K562 (cell line): ENCODE measurements around the gene GREB1. TPM values are rescaled to one million over a fixed set of nuclear protein-coding genes. Genes with fewer than 3 reads are reported as not detected.

Source experiments
- ATAC-seq: fragments of 200-7000 bp; cut with Tn5 transposase; 3 replicates; pipeline ENCODE4 v1.9.1; 2020; ENCODE audit warnings: moderate library complexity
- BruUV-seq: library from RNA; stranded (reverse); fragments of 400-500 nt; replicated peaks from 2 replicates; lab custom pipeline; 2021; lab: Mats Ljungman, UMichigan
- CTCF ChIA-PET: fragments of 300-600 bp; formaldehyde crosslinking; extraction: SDS; loops from one replicate; lab custom pipeline; 2021; ENCODE audit warnings: low intra/inter-chr PET ratio; lab: Yijun Ruan, JAX
- POLR2A ChIA-PET: fragments of 300-600, 350-650 bp; sonication (Branson Sonifier 250); formaldehyde crosslinking; extraction: SDS; loops from one replicate; lab custom pipeline; 2021; ENCODE audit warnings: antibody characterized with exemption, inconsistent platforms; lab: Yijun Ruan, JAX
- DNase-seq, 4 experiments: peaks; one replicate each; pipeline versions ENCODE4 v3.0.0 to v3.0.0-alpha.2; 2011 to 2018; ENCODE audit warnings: low spot score in 3 of 4, mixed read lengths in 3 of 4; ENCODE audit errors: extremely low read depth in 1 of 4
- FAIRE-seq: peaks from 2 replicates; lab custom pipeline; 2011; peaks lifted over from hg19 to GRCh38; lab: Jason Lieb, UNC
- H2AFZ ChIP-seq: 2 replicates; pipeline ENCODE4 v1.6.0; 2011; ENCODE audit warnings: low read depth, low read length, control low read depth, inconsistent platforms
- H3K27ac ChIP-seq: fragments of 200-600 bp; 3 replicates; pipeline ENCODE4 v1.8.0; 2011; ENCODE audit warnings: low read depth, mild to moderate bottlenecking, control low read depth, inconsistent platforms, low read length, moderate library complexity, mixed read lengths; ENCODE audit errors: extremely low read depth
- H3K27me3 ChIP-seq, 2 experiments: fragments of 300-600 bp in 1 of 2; 2 replicates in 1 of 2; 3 replicates in 1 of 2; pipeline versions ENCODE4 v1.6.0 to v1.8.0; 2011; ENCODE audit warnings: inconsistent platforms in 2 of 2, low read length in 2 of 2, mild to moderate bottlenecking in 1 of 2, mixed read lengths in 1 of 2, moderate library complexity in 1 of 2; ENCODE audit not compliant: control insufficient read depth in 2 of 2, insufficient read depth in 2 of 2
- H3K36me3 ChIP-seq: fragments of 300-600 bp; 3 replicates; pipeline ENCODE4 v1.8.0; 2011; ENCODE audit warnings: mild to moderate bottlenecking, low read length, inconsistent platforms; ENCODE audit not compliant: control insufficient read depth, insufficient read depth
- H3K4me1 ChIP-seq, 2 experiments: fragments of 200-600 bp in 1 of 2; replicated peaks in 1 of 2; 2 replicates in 1 of 2; 3 replicates in 1 of 2; pipeline versions ENCODE4 v1.5.1 to v1.8.0; 2011; ENCODE audit warnings: inconsistent platforms in 2 of 2, low read length in 2 of 2, mild to moderate bottlenecking in 1 of 2, mixed read lengths in 1 of 2, moderate library complexity in 1 of 2; ENCODE audit not compliant: control insufficient read depth in 2 of 2, insufficient read depth in 2 of 2
- H3K4me2 ChIP-seq: 2 replicates; pipeline ENCODE4 v1.6.1; 2011; ENCODE audit warnings: low read length, control low read depth, inconsistent platforms, mixed read lengths; ENCODE audit not compliant: insufficient read depth
- H3K4me3 ChIP-seq: fragments of 200-600 bp; sonication (generic), shearing (Covaris generic); 2 replicates; pipeline ENCODE4 v1.5.1; 2016; ENCODE audit warnings: control low read depth, inconsistent platforms
- H3K79me2 ChIP-seq: fragments of 200-600 bp; 3 replicates; pipeline ENCODE4 v1.8.0; 2011; ENCODE audit warnings: low read length, inconsistent platforms; ENCODE audit not compliant: control insufficient read depth, insufficient read depth
- H3K9ac ChIP-seq, 2 experiments: 2 replicates each; pipeline versions ENCODE4 v1.6.0 to v1.6.1; 2011; ENCODE audit warnings: low read depth in 2 of 2, low read length in 2 of 2, control low read depth in 1 of 2, inconsistent platforms in 1 of 2, mild to moderate bottlenecking in 1 of 2, mixed read lengths in 1 of 2; ENCODE audit not compliant: insufficient read depth in 1 of 2
- H3K9me1 ChIP-seq: one replicate; pipeline ENCODE4 v1.6.0; 2011; ENCODE audit warnings: inconsistent platforms, mild to moderate bottlenecking, low read length, moderate library complexity; ENCODE audit not compliant: control insufficient read depth, insufficient read depth
- H3K9me3 ChIP-seq: replicated peaks from 2 replicates; pipeline ENCODE4 v1.5.1; 2011; ENCODE audit warnings: low read depth, low read length, inconsistent platforms; ENCODE audit not compliant: control insufficient read depth, insufficient read depth
- H4K20me1 ChIP-seq: replicated peaks from 2 replicates; pipeline ENCODE4 v1.6.1; 2011; ENCODE audit warnings: low read length, inconsistent platforms, mixed read lengths; ENCODE audit not compliant: control insufficient read depth, insufficient read depth
- CHD4 ChIP-seq: fragments of 200-600 bp; sonication (generic); IDR thresholded peaks from 3 replicates; pipeline ENCODE4 v1.6.1; 2012; ENCODE audit warnings: low read depth, mild to moderate bottlenecking, mixed read lengths, low read length, inconsistent platforms; ENCODE audit not compliant: insufficient read depth, insufficient replicate concordance, poor library complexity, severe bottlenecking
- ERF ChIP-seq: fragments of 450-650 bp; formaldehyde crosslinking; IDR thresholded peaks from 2 replicates; pipeline ENCODE4 v1.4.0; 2020; ENCODE audit warnings: mild to moderate bottlenecking, mixed read lengths
- NRF1 ChIP-seq, 2 experiments: fragments of 450-650 bp; IDR thresholded peaks in 1 of 2; conservative IDR thresholded peaks in 1 of 2; 2 replicates each; pipeline ENCODE4 v1.6.1; 2014; ENCODE audit warnings: mild to moderate bottlenecking in 2 of 2
- PHF20 ChIP-seq: fragments of 450-650 bp; IDR thresholded peaks from 2 replicates; pipeline ENCODE4 v1.6.1; 2018; ENCODE audit not compliant: partially characterized antibody
- RAD51 ChIP-seq: fragments of 450-650 bp; IDR thresholded peaks from 2 replicates; pipeline ENCODE4 v1.7.1; 2016; ENCODE audit warnings: low read depth, mild to moderate bottlenecking, borderline replicate concordance
- RBM14 ChIP-seq: fragments of 200-400 bp; formaldehyde crosslinking; IDR thresholded peaks from 2 replicates; pipeline ENCODE4 v1.6.1; 2018; ENCODE audit warnings: low read depth, mild to moderate bottlenecking, low read length, moderate library complexity, borderline replicate concordance; ENCODE audit not compliant: insufficient read depth
- RFX1 ChIP-seq: fragments of 450-650 bp; IDR thresholded peaks from 2 replicates; pipeline ENCODE4 v1.6.1; 2016; ENCODE audit warnings: mild to moderate bottlenecking, moderate library complexity
- RNF2 ChIP-seq: sonication (generic); IDR thresholded peaks from 2 replicates; pipeline ENCODE4 v1.6.1; 2016
- TGIF2 ChIP-seq: sonication (generic); formaldehyde crosslinking; IDR thresholded peaks from 2 replicates; pipeline ENCODE4 v1.8.1; 2022; ENCODE audit warnings: mild to moderate bottlenecking, missing genetic modification reagents, moderate library complexity
- U2AF1 ChIP-seq: fragments of 200-400 bp; formaldehyde crosslinking; optimal IDR thresholded peaks from 2 replicates; pipeline ENCODE3; 2017; ENCODE audit warnings: mild to moderate bottlenecking, low read depth, low read length, moderate library complexity
- ZNF165 ChIP-seq: fragments of 250-450 bp; sonication (Bioruptor Pico); IDR thresholded peaks from 2 replicates; pipeline ENCODE4 v1.4.0; 2020; ENCODE audit warnings: borderline replicate concordance
- WGBS: fragments of 100-300 bp; shearing (Covaris generic); methylation state at CpG from one replicate; pipeline ENCODE4 v1.1.6; 2016; ENCODE audit warnings: low coverage, mixed read lengths; ENCODE audit not compliant: insufficient coverage; ENCODE audit errors: missing lambda C conversion rate; 5-methylcytosine and 5-hydroxymethylcytosine counted together
- in situ Hi-C: fragments of 300-500 bp; cut with MboI; formaldehyde crosslinking; loops from 4 replicates; pipeline ENCODE4 v1.15.0; 2018; ENCODE audit warnings: inconsistent platforms, mixed read lengths
- intact Hi-C: fragments of 100-400 bp; cut with micrococcal nuclease; formaldehyde crosslinking; loops from 2 replicates; pipeline ENCODE4 v1.14.2; 2022
- polyA plus RNA-seq, 8 experiments: library from polyadenylated mRNA; depleted of rRNA in 4 of 8; stranded (reverse) in 5 of 8; unstranded in 3 of 8; fragments of >200 nt; fragmentation: Nextera tagmentation in 2 of 8; fragmentation: Illumina TruSeq in 1 of 8; extraction: Ambion mirVana in 2 of 8; extraction: Trizol in 1 of 8; gene quantifications; 2 replicates each; pipeline versions ENCODE4 v1.2.1 to v1.2.3, GENCODE V29; 2011 to 2014; ENCODE audit warnings: inconsistent platforms in 1 of 8, missing spikeins in 1 of 8
- total RNA-seq, 7 experiments: library from RNA; depleted of rRNA in 6 of 7; stranded (reverse); fragments of >200 nt in 6 of 7; fragmentation: Illumina TruSeq in 2 of 7; extraction: Trizol in 2 of 7; gene quantifications; 2 replicates each; pipeline versions ENCODE4 v1.2.1 to v1.2.3, GENCODE V29; 2011 to 2021; ENCODE audit warnings: low replicate concordance in 1 of 7
- TF ChIP-seq, protein P1 (sequence below): sonication (generic); formaldehyde crosslinking; IDR thresholded peaks from 2 replicates; pipeline ENCODE4 v1.8.1; 2022; ENCODE audit warnings: missing genetic modification reagents

GREB1 gene
- total and polyA plus RNA-seq, 9 of the 15 experiments (the other 6 are each of a cell fraction or from before 2014, with no cell fraction given): 0.04 to 0.86 (median 0.10) TPM; not detected in 1

DNA sequence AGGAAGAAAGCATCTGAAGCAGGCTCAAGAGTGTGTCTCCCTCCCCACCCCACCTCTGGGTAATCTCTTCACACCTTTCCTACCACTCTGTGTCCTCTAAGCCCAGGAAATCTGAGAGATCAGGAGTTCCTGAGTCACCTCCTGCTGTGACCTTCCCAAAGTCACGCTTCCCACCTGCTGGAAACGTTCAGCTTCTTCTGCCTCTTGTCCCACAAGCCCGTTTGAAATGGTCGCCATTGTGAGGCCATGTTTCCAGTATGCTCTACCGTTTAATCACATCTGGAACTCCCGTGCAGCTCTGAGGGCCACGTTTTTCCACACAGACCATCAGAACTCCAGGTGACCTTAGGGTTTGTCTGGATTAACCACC lies 25.9 kb downstream of the GREB1 start:
- intact Hi-C loops (no loop called here), in situ Hi-C loops (no loop called here)
- ChIA-PET CTCF (no interaction called here), POLR2A (no interaction called here)
- WGBS: 0% methylated on average over 7 of the region's 7 CpGs
- no peaks in the 10 kb centered on the region for H3K9me3 ChIP-seq
- no peaks in the 10 kb centered on the region for H3K9me1 ChIP-seq
- H3K4me1 ChIP-seq: peaks cover 4% of the 10 kb centered on the region in 2 experiments; a peak in 2 of 5 replicates
- FAIRE-seq (no peak), ATAC-seq (no peak), DNase-seq (no peak)
- TF ChIP-seq, protein P1, sequence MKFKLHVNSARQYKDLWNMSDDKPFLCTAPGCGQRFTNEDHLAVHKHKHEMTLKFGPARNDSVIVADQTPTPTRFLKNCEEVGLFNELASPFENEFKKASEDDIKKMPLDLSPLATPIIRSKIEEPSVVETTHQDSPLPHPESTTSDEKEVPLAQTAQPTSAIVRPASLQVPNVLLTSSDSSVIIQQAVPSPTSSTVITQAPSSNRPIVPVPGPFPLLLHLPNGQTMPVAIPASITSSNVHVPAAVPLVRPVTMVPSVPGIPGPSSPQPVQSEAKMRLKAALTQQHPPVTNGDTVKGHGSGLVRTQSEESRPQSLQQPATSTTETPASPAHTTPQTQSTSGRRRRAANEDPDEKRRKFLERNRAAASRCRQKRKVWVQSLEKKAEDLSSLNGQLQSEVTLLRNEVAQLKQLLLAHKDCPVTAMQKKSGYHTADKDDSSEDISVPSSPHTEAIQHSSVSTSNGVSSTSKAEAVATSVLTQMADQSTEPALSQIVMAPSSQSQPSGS (CRISPR knock-in tag): no peak
- no peak overlapping the region for H3K27ac ChIP-seq
- H3K79me2 ChIP-seq: no peaks in the 10 kb centered on the region
- H3K4me3 ChIP-seq: no peak overlapping the region
- no peak overlapping the region for H3K9ac ChIP-seq
- H3K36me3 ChIP-seq: no peaks in the 10 kb centered on the region
- BruUV-seq: no TSS peak
- no peak overlapping the region for H3K4me2 ChIP-seq
- peaks cover 6% of the 10 kb centered on the region; the same call in 1 of the 2 replicates for H4K20me1 ChIP-seq
- peaks cover 44 to 59% of the 10 kb centered on the region in 2 experiments for H3K27me3 ChIP-seq
- H2AFZ ChIP-seq: no peak overlapping the region

GRCh38 chr2:11560806-11561205 lies 27.0 kb downstream of the GREB1 start:
- H4K20me1 ChIP-seq: peaks cover 6% of the 10 kb centered on the region; the same call in 1 of the 2 replicates
- POLR2A ChIA-PET: interaction anchor here (0.6 to 2.3 kb wide), 4 partner anchors 11 to 907 kb away, joined by 3 to 5 read pairs (median 4); no protein-coding TSS in a partner anchor
- TF ChIP-seq PHF20 (no peak), RBM14 (no peak), ERF (CRISPR knock-in tag) (no peak), RFX1 (no peak), U2AF1 (no peak), ZNF165 (no peak), CHD4 (no peak), TGIF2 (CRISPR knock-in tag) (no peak), NRF1 (conservative IDR thresholded peaks at IDR 0.05 in 1 of 2, IDR thresholded peaks at IDR 0.05 in 1 of 2) (no peak), RNF2 (no peak), RAD51 (no peak)
- CTCF ChIA-PET: no interaction called here
- no peak overlapping the region for H3K4me3 ChIP-seq
- 8% methylated on average over 3 of the region's 3 CpGs for WGBS
- DNase-seq (no peak), FAIRE-seq (no peak), ATAC-seq (no peak)
- no peak overlapping the region for H3K4me2 ChIP-seq
- no peak overlapping the region for H2AFZ ChIP-seq
- no peak overlapping the region for H3K9ac ChIP-seq
- H3K9me3 ChIP-seq: no peaks in the 10 kb centered on the region
- no peaks in the 10 kb centered on the region for H3K9me1 ChIP-seq
- in situ Hi-C loops (no loop called here), intact Hi-C loops (no loop called here)
- no peaks in the 10 kb centered on the region for H3K79me2 ChIP-seq
- H3K27me3 ChIP-seq: peaks cover 43 to 62% of the 10 kb centered on the region in 2 experiments
- H3K27ac ChIP-seq: no peak overlapping the region
- H3K4me1 ChIP-seq: peaks cover 4% of the 10 kb centered on the region in 2 experiments; a peak in 2 of 5 replicates
- H3K36me3 ChIP-seq: no peaks in the 10 kb centered on the region
- no TSS peak for BruUV-seq
